Measurements from ENCODE around the gene KDELR3.

DNA sequence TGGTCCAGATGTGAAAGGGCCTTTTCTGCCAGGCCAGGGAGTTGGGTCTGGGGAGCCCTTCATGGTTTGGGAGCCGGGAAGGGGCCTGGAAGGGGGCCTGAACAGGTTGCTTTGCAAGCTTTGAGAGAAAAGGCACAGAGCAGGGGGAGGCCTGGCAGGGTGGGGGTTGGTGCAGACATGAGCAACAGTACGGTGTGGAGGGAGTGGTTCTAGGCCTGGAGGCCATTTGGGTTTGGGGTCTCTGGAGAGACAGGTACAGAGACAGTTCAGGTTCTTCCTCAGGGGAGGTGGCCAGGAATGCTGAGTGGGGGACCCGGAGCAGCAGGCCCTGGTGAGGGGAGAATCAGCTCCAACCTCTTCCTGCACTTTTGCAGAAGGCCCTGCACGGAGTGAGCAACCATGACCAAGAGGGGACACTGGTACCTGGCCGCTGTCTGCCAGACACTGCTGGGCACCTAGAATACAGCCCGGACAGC lies 1.4 kb downstream of the KDELR3 start:
- TF ChIP-seq ZNF274 (IDR thresholded peaks at IDR 0.05; ENCODE audit: low read depth, low read length) (no peak), SUZ12 (IDR thresholded peaks at IDR 0.05; ENCODE audit: extremely low read depth, insufficient read depth, insufficient read length) (no peak)
